Gastrocnemius medialis (tissue), 4 donors: Measurements from ENCODE around the gene PTPRT. TPM values are rescaled to one million over a fixed set of nuclear protein-coding genes. Genes with fewer than 3 reads are reported as not detected.

Source experiments
- ATAC-seq, 2 donors: fragments of 150-250 bp; one replicate each; pipeline ENCODE4 v1.9.1; 2016
- DNase-seq, 2 donors: peaks; one replicate each; pipeline ENCODE4 v3.0.0-alpha.2; 2019
- H3K27ac ChIP-seq, 4 donors: fragments of 200-600 bp; sonication (generic); 1 replicate in 1 of 4; 2 replicates in 3 of 4; pipeline ENCODE4 v1.5.1; 2016 to 2018; ENCODE audit warnings: mild to moderate bottlenecking in 2 of 4, moderate library complexity in 1 of 4
- H3K27me3 ChIP-seq, 3 donors: fragments of 200-600 bp; sonication (generic) in 2 of 3; 1 replicate in 1 of 3; 2 replicates in 2 of 3; pipeline versions ENCODE4 v1.5.1 to v1.6.0; 2016 to 2019; ENCODE audit warnings: mild to moderate bottlenecking in 1 of 3, moderate library complexity in 1 of 3
- H3K36me3 ChIP-seq, 2 donors: fragments of 200-600 bp; sonication (generic) in 1 of 2; one replicate each; pipeline ENCODE4 v1.5.1; 2017 to 2018
- H3K4me1 ChIP-seq, 2 donors: fragments of 200-600 bp; sonication (generic) in 1 of 2; one replicate each; pipeline ENCODE4 v1.5.1; 2016 to 2017; ENCODE audit warnings: mild to moderate bottlenecking in 2 of 2
- H3K4me3 ChIP-seq, 4 donors: fragments of 200-600 bp; sonication (generic) in 3 of 4; 1 replicate in 1 of 4; 2 replicates in 3 of 4; pipeline ENCODE4 v1.5.1; 2016 to 2019; ENCODE audit warnings: mild to moderate bottlenecking in 2 of 4
- H3K9me3 ChIP-seq, 3 donors: fragments of 200-600 bp; sonication (generic) in 2 of 3; 1 replicate in 1 of 3; 2 replicates in 2 of 3; pipeline ENCODE4 v1.5.1; 2016 to 2019
- CTCF ChIP-seq, 5 experiments: fragments of 450-650 bp in 3 of 5; fragments of 200-600 bp in 2 of 5; sonication (generic) in 2 of 5; IDR thresholded peaks in 4 of 5; conservative IDR thresholded peaks in 1 of 5; 1 replicate in 4 of 5; 2 replicates in 1 of 5; pipeline ENCODE4 v1.5.1; 2016 to 2019; ENCODE audit warnings: antibody characterized with exemption in 5 of 5, mild to moderate bottlenecking in 3 of 5, moderate library complexity in 3 of 5
- POLR2A ChIP-seq, 2 donors: fragments of 450-650 bp; IDR thresholded peaks; one replicate each; pipeline ENCODE4 v1.6.1; 2017; ENCODE audit warnings: antibody characterized with exemption in 2 of 2, mild to moderate bottlenecking in 2 of 2, moderate library complexity in 2 of 2
- in situ Hi-C, 4 donors: fragments of 200-750 bp; cut with MboI; loops; one replicate each; pipeline versions ENCODE4 v1.15.0 to v1.8.0; 2017; ENCODE audit warnings: low sequenced_read_pairs in 4 of 4
- intact Hi-C: fragments of 100-400 bp; cut with DNase I; formaldehyde crosslinking; loops from one replicate; pipeline ENCODE4 v1.15.1; 2023; ENCODE audit warnings: low total_unique reads
- total RNA-seq, 4 donors: library from RNA; depleted of rRNA; stranded (reverse); fragments of >200 nt; gene quantifications; one replicate each; pipeline versions ENCODE4 v1.1.0 to v1.2.3, GENCODE V29; 2016

PTPRT gene
- total RNA-seq, 4 donors from 2014 or later: not detected

GRCh38 chr20:42173440-42173839 is 1016.3 kb downstream of the PTPRT start:
- intact Hi-C loops: no loop called here
- no peak for TF ChIP-seq POLR2A (IDR thresholded peaks at IDR 0.05)
- no peak for DNase-seq

GRCh38 chr20:42164121-42164890 is 1025.4 kb downstream of the PTPRT start:
- Histone ChIP-seq H3K27ac (no peak overlapping the region), H3K9me3 (no peaks in the 10 kb centered on the region), H3K4me3 (no peak overlapping the region), H3K27me3 (no peaks in the 10 kb centered on the region), H3K4me1 (no peaks in the 10 kb centered on the region), H3K36me3 (no peaks in the 10 kb centered on the region)
- intact Hi-C loops: no loop called here
- ATAC-seq (no peak), DNase-seq (no peak)
- no peak for TF ChIP-seq POLR2A (IDR thresholded peaks at IDR 0.05)
- TF ChIP-seq CTCF (IDR thresholded peaks at IDR 0.05 in 4 of 5, conservative IDR thresholded peaks at IDR 0.05 in 1 of 5): no peak
- in situ Hi-C loops: no loop called here

More at GRCh38 chr20:42173440-42173839, 1016.3 kb downstream of the PTPRT start:
- ATAC-seq: no peak
- Histone ChIP-seq H3K27ac (no peak overlapping the region), H3K9me3 (no peaks in the 10 kb centered on the region), H3K27me3 (no peaks in the 10 kb centered on the region), H3K4me1 (no peaks in the 10 kb centered on the region), H3K4me3 (no peak overlapping the region), H3K36me3 (no peaks in the 10 kb centered on the region)
- in situ Hi-C loops: no loop called here

- Histone ChIP-seq H3K27me3 (no peaks in the 10 kb centered on the region), H3K4me1 (no peaks in the 10 kb centered on the region), H3K4me3 (no peak overlapping the region), H3K9me3 (no peaks in the 10 kb centered on the region), H3K27ac (no peak overlapping the region), H3K36me3 (no peaks in the 10 kb centered on the region)
- DNase-seq (no peak), ATAC-seq (no peak)
- TF ChIP-seq POLR2A (IDR thresholded peaks at IDR 0.05) (no peak), CTCF (IDR thresholded peaks at IDR 0.05 in 4 of 5, conservative IDR thresholded peaks at IDR 0.05 in 1 of 5) (no peak)
- intact Hi-C loops: no loop called here
- in situ Hi-C loops: no loop called here
Measured at GRCh38 chr20:42161228-42161829, 1028.4 kb downstream of the PTPRT start.

GRCh38 chr20:42159808-42160207 is 1029.9 kb downstream of the PTPRT start:
- H3K9me3 ChIP-seq: no peaks in the 10 kb centered on the region
- H3K4me1 ChIP-seq: no peaks in the 10 kb centered on the region
- H3K27me3 ChIP-seq: no peaks in the 10 kb centered on the region
- no peak for ATAC-seq
- no peaks in the 10 kb centered on the region for H3K36me3 ChIP-seq
- TF ChIP-seq POLR2A (IDR thresholded peaks at IDR 0.05): no peak
- no peak for TF ChIP-seq CTCF (IDR thresholded peaks at IDR 0.05 in 4 of 5, conservative IDR thresholded peaks at IDR 0.05 in 1 of 5)
- DNase-seq: no peak
- no peak overlapping the region for H3K27ac ChIP-seq
- in situ Hi-C loops (no loop called here), intact Hi-C loops (no loop called here)
- H3K4me3 ChIP-seq: no peak overlapping the region

GRCh38 chr20:42158272-42158671 is 1031.4 kb downstream of the PTPRT start:
- DNase-seq (no peak), ATAC-seq (no peak)
- H3K4me1 ChIP-seq: no peaks in the 10 kb centered on the region
- H3K27ac ChIP-seq: no peak overlapping the region
- intact Hi-C loops: no loop called here
- no peaks in the 10 kb centered on the region for H3K36me3 ChIP-seq
- H3K27me3 ChIP-seq: no peaks in the 10 kb centered on the region
- in situ Hi-C loops: no loop called here
- no peak overlapping the region for H3K4me3 ChIP-seq
- TF ChIP-seq CTCF (IDR thresholded peaks at IDR 0.05 in 4 of 5, conservative IDR thresholded peaks at IDR 0.05 in 1 of 5) (no peak), POLR2A (IDR thresholded peaks at IDR 0.05) (no peak)
- no peaks in the 10 kb centered on the region for H3K9me3 ChIP-seq
